ENCODE results near the gene SMYD3.
A peak's percentile ranks its signal among the peaks of the same experiment; 100 is the strongest.

SMYD3 gene

GRCh38 chr1:246506674-246507481 is at the start of gene SMYD3:
TSS of gene SMYD3 (minus strand) at chr1:246507279.
- DNase-seq = peak; percentile 93

DNA sequence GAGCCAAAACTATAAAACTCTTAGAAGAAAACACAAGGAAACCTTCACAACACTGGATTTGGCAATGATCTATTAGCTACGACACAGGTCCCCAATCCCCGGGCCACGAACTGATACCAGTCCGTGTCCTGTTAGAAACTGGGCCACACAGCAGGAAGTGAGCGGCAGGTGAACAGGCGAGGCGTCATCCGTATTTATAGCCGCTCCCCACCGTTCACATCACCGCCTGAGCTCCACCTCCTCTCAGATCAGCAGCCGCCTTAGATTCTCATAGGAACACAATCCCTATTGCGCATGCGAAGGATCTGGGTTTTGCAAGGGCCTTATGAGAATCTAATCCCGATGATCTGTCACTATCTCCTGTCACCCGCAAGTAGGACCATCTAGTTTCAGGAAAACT is 47.1 kb upstream of the SMYD3 start:
- DNase-seq = no peak

GRCh38 chr1:246552110-246552509 is 45.0 kb upstream of the SMYD3 start:
- no peak for DNase-seq

DNA sequence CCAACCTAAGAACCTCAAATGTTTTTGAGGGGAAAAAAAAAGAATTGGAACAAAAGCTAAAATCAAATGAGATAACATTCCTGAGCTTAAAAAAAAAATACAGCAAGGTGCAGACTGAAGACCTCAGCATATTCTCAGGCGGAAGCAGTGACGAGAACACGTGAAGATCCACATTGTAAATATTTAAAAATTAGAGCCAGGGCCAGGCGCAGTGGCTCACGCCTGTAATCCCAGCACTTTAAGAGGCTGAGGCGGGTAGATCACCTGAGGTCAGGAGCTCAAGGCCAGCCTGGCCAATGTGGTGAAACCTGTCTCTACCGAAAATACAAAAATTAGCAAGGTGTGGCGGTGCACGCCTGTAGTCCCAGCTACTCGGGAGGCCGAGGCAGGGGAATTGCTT is 43.3 kb upstream of the SMYD3 start:
- no peak for DNase-seq

GRCh38 chr1:246549665-246550064 is 42.6 kb upstream of the SMYD3 start:
- DNase-seq = no peak

DNA sequence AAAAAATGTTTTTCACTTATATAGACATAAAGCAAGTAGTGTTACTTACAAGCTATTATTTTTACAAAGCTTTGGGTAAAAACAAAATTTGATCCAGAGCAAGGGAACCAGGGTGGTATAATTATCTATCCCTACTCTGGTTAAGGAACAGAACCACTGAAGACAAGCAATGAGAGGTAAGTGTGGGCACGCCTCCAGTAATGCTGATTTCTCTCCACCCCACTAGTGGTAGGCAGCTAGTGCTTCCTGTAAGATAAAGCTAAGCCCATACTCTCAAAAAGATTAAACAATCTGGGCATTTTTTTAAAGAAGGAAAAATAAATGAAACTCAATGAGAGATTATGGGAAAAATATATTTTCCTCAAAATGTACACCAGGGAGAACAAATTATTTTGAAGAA is 36.9 kb upstream of the SMYD3 start:
- no peak for DNase-seq

DNA sequence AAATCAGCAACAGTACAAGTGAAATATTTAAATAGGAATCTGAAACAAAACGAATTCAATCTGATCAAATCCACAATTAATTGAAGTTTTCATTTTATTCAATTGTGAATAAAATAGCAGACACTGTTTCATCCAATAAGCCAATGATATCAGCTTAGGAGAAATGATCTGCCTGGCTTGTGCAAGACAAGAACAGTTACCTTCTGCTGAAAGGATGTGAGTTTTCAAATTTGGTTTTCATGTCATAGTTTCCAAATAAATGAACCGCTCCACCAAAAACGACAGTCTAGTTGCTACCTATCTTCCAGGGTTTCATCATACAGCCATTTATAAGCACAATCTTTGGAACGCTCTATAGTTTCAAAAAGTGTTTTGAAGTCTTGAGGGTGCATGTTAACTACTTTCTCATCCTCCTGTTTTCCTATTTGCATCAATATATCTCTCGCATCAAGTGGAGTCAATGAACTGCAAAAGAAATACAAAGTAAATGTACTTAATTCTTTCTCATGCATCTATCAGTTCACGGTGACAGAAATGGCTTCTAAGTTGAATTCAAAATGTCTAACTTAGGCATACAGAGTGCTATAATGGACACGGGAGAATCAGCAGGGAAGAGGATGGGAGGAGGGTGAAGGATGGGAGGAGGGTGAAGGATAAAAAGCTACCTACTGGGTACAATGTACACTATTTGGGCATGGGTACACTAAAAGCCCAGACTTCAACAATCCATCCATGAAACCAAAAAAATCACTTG is 33.8 kb upstream of the SMYD3 start:
- DNase-seq = no peak

DNA sequence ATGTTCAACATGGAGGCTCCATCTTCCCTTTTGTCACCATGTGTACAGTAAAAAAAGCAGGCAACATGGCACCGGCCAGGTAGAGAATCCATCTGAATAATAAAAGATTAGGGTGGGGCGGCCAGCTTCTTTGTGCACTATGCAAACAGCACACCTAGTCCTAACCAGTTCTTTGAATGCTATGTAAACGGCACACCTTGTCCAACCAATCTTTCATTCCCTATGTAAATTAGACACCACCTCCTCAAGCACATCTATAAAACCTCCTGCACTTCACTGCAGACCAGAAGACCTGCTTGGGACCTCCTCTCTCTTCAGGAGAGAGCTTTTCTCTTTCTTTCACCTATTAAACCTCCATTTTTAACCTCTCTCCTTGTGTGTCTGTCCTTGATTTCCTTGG is 30.8 kb upstream of the SMYD3 start:
- peak; percentile 89 for DNase-seq

- DNase-seq = no peak
Observed at GRCh38 chr1:246537441-246537840, 30.4 kb upstream of the SMYD3 start.

GRCh38 chr1:246534114-246534513 is 27.0 kb upstream of the SMYD3 start:
- DNase-seq = no peak

DNA sequence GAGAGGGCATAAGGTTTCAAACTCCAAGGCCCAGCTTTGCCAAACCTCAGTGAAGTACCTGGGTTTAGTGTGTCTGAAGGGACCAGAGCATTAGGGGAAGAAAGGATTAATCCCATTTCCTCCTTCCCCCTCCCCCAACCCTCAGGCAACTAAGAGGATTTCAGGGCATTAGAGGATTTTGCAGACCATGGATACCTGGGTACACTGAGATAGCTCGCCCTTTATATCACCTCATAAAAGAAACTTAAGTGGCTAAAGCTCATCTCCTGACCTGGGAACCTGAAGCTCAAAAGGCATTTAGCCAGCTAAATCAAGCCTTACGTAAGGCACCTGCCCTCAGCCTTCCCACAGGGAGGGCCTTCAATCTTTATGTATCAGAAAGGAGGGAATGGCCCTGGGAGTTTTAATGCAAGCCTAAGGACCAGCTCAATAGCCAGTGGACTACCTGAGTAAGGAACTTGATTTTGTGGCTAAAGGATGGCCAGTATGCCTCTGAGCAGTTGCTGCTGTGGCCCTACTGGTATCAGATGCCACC is 26.4 kb upstream of the SMYD3 start:
- DNase-seq = no peak

DNA sequence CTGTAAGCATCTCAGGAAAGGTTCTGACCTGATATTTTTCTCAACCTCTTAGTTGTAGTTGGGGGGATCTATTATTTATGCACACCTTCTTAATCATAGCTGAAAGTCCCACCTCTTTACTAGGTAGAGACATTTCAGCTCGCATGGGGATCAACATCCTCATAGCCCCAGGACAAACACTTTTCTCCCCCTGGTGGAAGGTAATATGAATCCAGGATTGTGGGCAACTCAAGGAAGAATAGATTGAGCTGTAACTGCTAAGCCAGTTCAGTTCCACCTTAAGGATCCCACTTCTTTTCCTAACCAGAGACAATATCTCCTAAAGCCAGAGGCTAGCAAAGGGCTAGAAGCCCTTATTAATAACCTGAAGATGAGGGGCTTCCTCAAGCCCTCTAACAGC is 25.4 kb upstream of the SMYD3 start:
- no peak for DNase-seq

- DNase-seq = no peak
Observed at GRCh38 chr1:246530482-246530881, 23.4 kb upstream of the SMYD3 start.

GRCh38 chr1:246528933-246529731 is 22.1 kb upstream of the SMYD3 start:
- no peak for DNase-seq

DNA sequence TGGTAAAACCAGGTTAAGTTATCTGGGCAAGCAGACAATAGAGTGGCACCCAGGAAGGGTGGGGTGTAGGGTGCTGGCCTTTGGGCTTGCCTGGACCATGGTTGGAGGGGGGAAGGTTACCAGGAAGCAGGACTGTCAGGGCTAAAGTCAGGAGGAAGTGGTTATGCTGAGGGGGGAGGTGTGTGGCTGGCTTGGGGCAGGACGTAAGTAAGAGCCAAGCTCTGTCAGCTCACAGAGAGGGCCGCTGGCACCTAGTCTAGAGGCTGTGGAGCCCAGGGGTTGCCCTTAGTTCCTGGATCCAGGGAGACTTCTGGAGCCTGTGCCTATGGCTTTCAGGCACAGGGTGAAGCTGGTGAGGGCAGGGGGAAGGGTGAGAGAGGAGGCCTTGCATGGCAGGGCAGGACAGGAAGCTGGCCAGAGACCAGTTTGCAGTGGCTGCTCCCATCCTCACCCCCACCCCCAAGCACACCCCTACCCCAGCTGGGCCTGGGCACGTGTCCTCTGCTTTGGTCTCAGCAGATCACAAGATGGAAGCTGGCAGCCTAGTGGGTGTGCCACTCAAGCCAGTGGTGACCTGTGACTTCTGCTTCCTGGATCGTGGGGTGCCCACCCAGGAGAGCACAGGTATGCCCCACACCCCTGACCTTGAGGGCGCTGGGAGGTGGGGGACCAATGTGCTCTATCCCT is 20.5 kb upstream of the SMYD3 start:
- DNase-seq = no peak

- DNase-seq = no peak
Observed at GRCh38 chr1:246526915-246527314, 19.8 kb upstream of the SMYD3 start.

DNA sequence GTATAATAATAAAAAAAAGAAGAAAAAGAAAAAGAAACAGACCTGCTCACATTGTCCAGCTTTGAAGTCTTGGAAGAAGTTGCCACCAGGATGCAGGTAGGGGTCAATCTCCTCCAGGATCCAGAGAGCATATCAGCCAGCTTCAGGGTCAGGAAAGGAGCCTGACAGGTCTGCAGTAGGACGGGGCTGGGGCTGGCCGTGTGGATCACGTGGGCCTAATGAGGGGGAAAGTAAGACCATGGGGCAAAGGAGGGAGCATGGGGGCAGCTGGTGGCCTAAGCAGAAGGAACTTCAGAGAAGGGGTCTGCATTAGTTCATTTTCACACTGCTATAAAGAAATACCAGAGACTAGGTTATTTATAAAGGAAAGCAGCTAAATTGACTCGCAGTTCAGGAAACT is 19.3 kb upstream of the SMYD3 start:
- DNase-seq = no peak

GRCh38 chr1:246519514-246519913 is 12.4 kb upstream of the SMYD3 start:
- DNase-seq = no peak

DNA sequence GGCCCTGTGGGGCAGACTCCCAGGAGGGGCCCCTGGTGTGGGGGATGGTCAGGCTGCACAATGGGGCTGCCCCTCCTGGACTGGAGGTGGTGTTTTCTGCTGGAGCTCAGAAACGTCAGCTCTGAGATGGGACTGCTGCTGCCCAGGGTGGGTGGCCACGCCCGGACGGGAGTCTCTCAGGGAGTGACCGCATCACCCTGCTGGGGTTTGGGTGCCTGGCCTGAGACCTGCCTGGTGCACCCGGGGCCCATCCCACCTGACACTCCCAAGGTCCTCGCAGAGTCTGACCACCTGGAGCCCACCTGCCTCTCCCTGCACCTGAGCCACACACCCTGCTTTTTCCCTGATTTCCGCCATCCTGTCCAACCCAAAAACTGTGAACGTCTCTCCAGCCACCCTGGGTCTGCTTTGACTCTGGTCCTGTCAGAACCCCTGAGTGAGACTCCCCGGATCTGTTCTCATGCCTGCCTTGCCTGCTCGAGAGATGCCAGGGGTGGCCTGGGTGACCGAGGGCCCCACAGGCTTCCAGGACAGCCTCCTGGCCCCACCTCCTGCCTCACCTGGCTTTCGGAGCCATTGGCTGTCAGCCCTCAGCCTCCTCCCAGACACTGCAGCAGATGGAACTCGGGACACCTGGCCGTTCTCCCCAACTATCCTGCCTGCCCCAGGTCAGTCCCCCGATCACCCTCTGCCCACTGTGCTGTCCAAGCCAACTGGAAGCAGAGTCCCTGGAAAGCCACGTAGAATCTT is 11.6 kb upstream of the SMYD3 start:
- no peak for DNase-seq

DNA sequence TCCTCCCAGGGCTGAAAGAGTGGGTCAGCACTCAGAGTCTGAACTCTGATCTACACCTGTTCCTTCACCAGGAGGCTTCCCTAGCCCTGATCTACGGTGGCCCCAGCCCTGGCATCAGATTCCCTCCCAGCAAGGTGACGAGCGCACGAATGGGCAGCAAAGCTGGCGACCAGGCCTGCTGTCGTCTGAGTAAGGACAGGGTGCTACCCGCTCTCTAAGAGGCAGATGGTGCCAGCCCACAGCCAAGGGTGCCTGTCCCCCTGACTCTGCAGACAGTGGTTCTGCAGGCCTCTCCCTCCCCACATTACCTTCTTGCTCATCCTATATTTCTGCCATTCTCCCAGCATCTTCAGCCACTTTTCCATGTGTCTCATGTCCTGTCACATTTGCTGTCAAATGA is 10.3 kb upstream of the SMYD3 start:
- DNase-seq = no peak

DNA sequence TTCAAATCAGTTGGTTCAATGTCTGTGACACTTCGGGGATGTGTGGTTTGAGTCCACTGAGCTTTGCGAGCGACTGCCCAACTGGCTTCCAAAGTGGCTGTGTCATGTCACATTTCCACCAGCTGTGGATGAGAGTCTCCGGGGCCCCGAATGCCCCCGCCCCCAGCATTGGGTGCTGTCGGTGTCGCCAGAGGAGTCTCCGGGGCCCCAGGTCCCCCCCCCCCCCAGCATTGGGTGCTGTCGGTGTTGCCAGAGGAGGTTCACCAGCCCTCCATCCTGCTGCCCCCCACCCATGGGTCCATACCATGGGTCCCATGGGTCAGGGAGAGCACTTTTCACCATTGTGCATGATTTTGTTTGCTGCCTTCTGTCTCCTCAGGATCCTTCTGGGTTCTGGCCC is 9.0 kb upstream of the SMYD3 start:
- no peak for DNase-seq

DNA sequence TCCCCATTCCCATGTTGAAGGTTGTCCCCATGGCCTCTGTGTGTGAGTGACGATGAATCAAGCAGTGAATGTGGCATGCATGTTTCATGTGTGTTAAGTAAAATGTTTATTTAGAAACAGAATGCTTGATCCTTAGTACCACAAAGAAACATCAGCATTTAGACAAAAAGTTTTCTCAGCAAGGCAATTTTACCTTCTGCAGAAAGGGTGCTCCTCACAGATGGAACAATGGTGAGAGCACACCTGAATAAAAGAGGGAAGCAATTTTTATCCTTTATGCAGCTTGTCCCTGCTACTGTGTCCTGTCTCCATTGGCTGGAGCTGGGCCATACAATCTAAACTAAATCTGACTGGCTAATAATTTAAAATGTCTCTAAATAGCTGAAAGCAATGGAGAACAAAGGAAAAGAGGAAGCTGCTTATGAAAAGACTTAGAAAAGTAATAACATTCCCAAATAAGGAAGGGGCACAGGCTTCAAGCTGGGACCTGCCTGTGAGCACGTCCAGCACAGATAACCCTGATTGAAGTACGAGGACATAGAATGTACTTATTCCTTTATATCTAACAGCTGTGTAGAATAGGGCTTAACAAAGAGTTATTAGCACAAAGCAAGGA is 8.4 kb upstream of the SMYD3 start:
- no peak for DNase-seq
